ENCODE results near the gene AKT1S1. TPM values are rescaled to one million over a fixed set of nuclear protein-coding genes. Genes with fewer than 3 reads are reported as not detected.

AKT1S1 gene
- total and polyA plus RNA-seq, 2 of the 13 experiments (the other 11 are each of a cell fraction or from before 2014, with no cell fraction given): 13.5 to 27.8 TPM

- no peak for TF ChIP-seq NFYB (CRISPR knock-in tag; IDR thresholded peaks at IDR 0.05)
- no peak for TF ChIP-seq HCFC1 (IDR thresholded peaks at IDR 0.05; ENCODE audit: low read depth, low read length)
- no peak for TF ChIP-seq HNRNPH1 (optimal IDR thresholded peaks at IDR 0.05; ENCODE audit: low read depth, low read length)
These were observed 43.6 kb downstream of the AKT1S1 start (continued) for GRCh38 chr19:49833599-49833998.

GRCh38 chr19:49832556-49832955 is 44.6 kb downstream of the AKT1S1 start:
- Histone ChIP-seq H2AFZ (ENCODE audit: low read length) (no peak overlapping the region), H3K27me3 (ENCODE audit: control insufficient read depth in 1 of 2, insufficient read depth in 2 of 2, low read length in 2 of 2) (no peaks in the 10 kb centered on the region), H3K79me2 (ENCODE audit: insufficient read depth, low read length) (no peaks in the 10 kb centered on the region), H3K4me1 (ENCODE audit: insufficient read depth, low read length) (no peaks in the 10 kb centered on the region), H3K4me2 (ENCODE audit: low read depth, low read length) (no peak overlapping the region), H3K27ac (ENCODE audit: extremely low read length, insufficient read depth, low read length) (no peak overlapping the region), H3K36me3 (replicated peaks in 1 of 2; ENCODE audit: control insufficient read depth in 1 of 2, insufficient read depth in 2 of 2, low read length in 2 of 2) (peaks cover 31 to 59% of the 10 kb centered on the region in 2 experiments), H4K20me1 (ENCODE audit: insufficient read depth, low read length) (no peaks in the 10 kb centered on the region), H3K9me3 (ENCODE audit: low read length) (no peaks in the 10 kb centered on the region), H3K4me3 (replicated peaks in 1 of 3; ENCODE audit: insufficient read depth in 1 of 3, low read depth in 2 of 3, low read length in 3 of 3) (no peak overlapping the region), H3K9ac (ENCODE audit: insufficient read depth, low read depth, low read length) (no peak overlapping the region)
- 95% methylated on average over 6 of the region's 9 CpGs for WGBS (ENCODE audit: low lambda C conversion rate)
- DNase-seq (ENCODE audit: low spot score): no peak
- FAIRE-seq: no peak
- TF ChIP-seq STAT5B (CRISPR knock-in tag; IDR thresholded peaks at IDR 0.05): no peak
- no peak for TF ChIP-seq ZC3H4 (CRISPR knock-in tag; IDR thresholded peaks at IDR 0.05; ENCODE audit: borderline replicate concordance)
- TF ChIP-seq ZNF138 (CRISPR knock-in tag; IDR thresholded peaks at IDR 0.05; ENCODE audit: low read depth): no peak
- no peak for TF ChIP-seq HHEX (CRISPR knock-in tag; IDR thresholded peaks at IDR 0.05)
- TF ChIP-seq FUBP1 (CRISPR knock-in tag; IDR thresholded peaks at IDR 0.05; ENCODE audit: borderline replicate concordance): no peak
- no peak for TF ChIP-seq ZSCAN30 (CRISPR knock-in tag; IDR thresholded peaks at IDR 0.05)
- TF ChIP-seq STAG1 (CRISPR knock-in tag; IDR thresholded peaks at IDR 0.05): no peak
- CTCF ChIA-PET (ENCODE audit: low intra/inter-chr PET ratio, low total read pairs): no interaction called here
- intact Hi-C loops (cut with micrococcal nuclease; ENCODE audit: unreplicated experiment): no loop called here
- TSS peak; percentile 43 for BruUV-seq (replicated peaks)
- POLR2A ChIA-PET: no interaction called here
- in situ Hi-C loops (cut with HindIII; ENCODE audit: extremely low pct_ligation_motif_present, low pct_unique_long_range_greater_than_20kb): no loop called here
- no peak for ATAC-seq
